MM.1S (cell line): ENCODE measurements around the gene NTM.

ENCODE experiments used
- DNase-seq: peaks from one replicate; pipeline ENCODE4 v3.0.0-alpha.2; 2015
- H2AFZ ChIP-seq: fragments of 300-600 bp; sonication (generic); 2 replicates; pipeline ENCODE4 v1.6.0; 2016; ENCODE audit warnings: antibody characterized with exemption, low read length
- H3F3A ChIP-seq: fragments of 300-600 bp; sonication (generic); 2 replicates; pipeline ENCODE4 v1.6.1; 2016; ENCODE audit warnings: mild to moderate bottlenecking, antibody characterized with exemption, low read length, moderate library complexity, mixed read lengths; ENCODE audit not compliant: insufficient read depth
- H3K27ac ChIP-seq: fragments of 300-600 bp; sonication (generic); 2 replicates; pipeline ENCODE4 v1.5.1; 2016; ENCODE audit warnings: mild to moderate bottlenecking, low read length
- H3K27me3 ChIP-seq: fragments of 300-600 bp; sonication (generic); replicated peaks from 2 replicates; pipeline ENCODE4 v1.6.0; 2016; ENCODE audit warnings: low read length; ENCODE audit not compliant: insufficient read depth
- H3K36me3 ChIP-seq: fragments of 300-600 bp; sonication (generic); replicated peaks from 2 replicates; pipeline ENCODE4 v1.6.1; 2016; ENCODE audit warnings: mild to moderate bottlenecking, low read length, mixed read lengths; ENCODE audit not compliant: insufficient read depth
- H3K4me1 ChIP-seq: fragments of 300-600 bp; sonication (generic); 2 replicates; pipeline ENCODE4 v1.6.1; 2016; ENCODE audit warnings: low read length, mixed read lengths
- H3K4me2 ChIP-seq: fragments of 300-600 bp; sonication (generic); 2 replicates; pipeline ENCODE4 v1.6.0; 2016; ENCODE audit warnings: low read depth, low read length
- H3K4me3 ChIP-seq: fragments of 300-600 bp; sonication (generic); 2 replicates; pipeline ENCODE4 v1.5.1; 2016; ENCODE audit warnings: low read length, mixed read lengths
- H3K79me2 ChIP-seq: fragments of 300-600 bp; sonication (generic); 2 replicates; pipeline ENCODE4 v1.6.1; 2016; ENCODE audit warnings: mixed run types, low read length, mixed read lengths
- H3K9ac ChIP-seq: fragments of 300-600 bp; sonication (generic); 2 replicates; pipeline ENCODE4 v1.6.1; 2016; ENCODE audit warnings: low read length, mixed read lengths
- H3K9me2 ChIP-seq: fragments of 300-600 bp; sonication (generic); replicated peaks from 2 replicates; pipeline ENCODE4 v1.6.1; 2016; ENCODE audit warnings: mild to moderate bottlenecking, low read length, mixed read lengths; ENCODE audit not compliant: insufficient read depth
- H3K9me3 ChIP-seq: fragments of 300-600 bp; sonication (generic); replicated peaks from 2 replicates; pipeline ENCODE4 v1.6.1; 2016; ENCODE audit warnings: mild to moderate bottlenecking, low read length, mixed read lengths; ENCODE audit not compliant: insufficient read depth
- H4K20me1 ChIP-seq: fragments of 300-600 bp; sonication (generic); 2 replicates; pipeline ENCODE4 v1.6.1; 2016; ENCODE audit warnings: mild to moderate bottlenecking, low read length, moderate library complexity, mixed read lengths; ENCODE audit not compliant: insufficient read depth
- CTCF ChIP-seq: fragments of 300-600 bp; sonication (generic); IDR thresholded peaks from 2 replicates; pipeline ENCODE4 v1.5.1; 2016; ENCODE audit warnings: antibody characterized with exemption, low read length, mixed read lengths
- EZH2 ChIP-seq: fragments of 300-600 bp; sonication (generic); optimal IDR thresholded peaks from 2 replicates; pipeline ENCODE3; 2017; ENCODE audit warnings: low read depth, mild to moderate bottlenecking, antibody characterized with exemption, low read length, mixed read lengths
- EZH2phosphoT487 ChIP-seq: fragments of 300-600 bp; sonication (generic); IDR thresholded peaks from 2 replicates; pipeline ENCODE4 v1.6.1; 2018; ENCODE audit warnings: antibody characterized with exemption, low read length

NTM gene

DNA sequence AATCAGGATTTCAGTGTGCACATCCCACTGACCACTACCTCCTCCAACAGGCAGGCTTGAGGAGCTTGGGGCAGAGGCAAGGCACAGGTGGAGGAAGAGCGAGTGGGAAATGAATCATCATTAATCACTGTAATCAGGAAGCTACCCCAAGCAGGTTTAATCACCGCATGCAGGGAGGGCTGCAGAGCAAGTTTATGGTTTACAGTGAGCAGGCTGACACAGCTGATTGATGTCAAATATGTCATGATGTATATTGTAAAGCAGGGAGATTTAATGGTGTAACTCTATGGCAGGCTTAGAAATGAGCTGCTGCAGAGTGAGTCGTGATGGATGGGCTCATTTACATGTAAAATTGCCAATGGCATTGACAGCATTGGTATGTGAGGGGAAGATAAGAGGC is 441.0 kb downstream of the NTM start:
- DNase-seq, result no peak
- H3F3A ChIP-seq, result no peaks in the 10 kb centered on the region
- H3K79me2 ChIP-seq, result no peaks in the 10 kb centered on the region
- no peaks in the 10 kb centered on the region for H3K4me1 ChIP-seq
- no peak overlapping the region for H3K4me2 ChIP-seq
- no peak overlapping the region for H3K9ac ChIP-seq
- H3K9me2 ChIP-seq, result no peaks in the 10 kb centered on the region
- H3K27me3 ChIP-seq, result no peaks in the 10 kb centered on the region
- no peak overlapping the region for H2AFZ ChIP-seq
- H3K4me3 ChIP-seq, result no peak overlapping the region
- no peaks in the 10 kb centered on the region for H3K9me3 ChIP-seq
- TF ChIP-seq EZH2 (no peak), CTCF (no peak), EZH2phosphoT487 (no peak)
- no peaks in the 10 kb centered on the region for H4K20me1 ChIP-seq
- no peak overlapping the region for H3K27ac ChIP-seq
- H3K36me3 ChIP-seq, result no peaks in the 10 kb centered on the region

DNA sequence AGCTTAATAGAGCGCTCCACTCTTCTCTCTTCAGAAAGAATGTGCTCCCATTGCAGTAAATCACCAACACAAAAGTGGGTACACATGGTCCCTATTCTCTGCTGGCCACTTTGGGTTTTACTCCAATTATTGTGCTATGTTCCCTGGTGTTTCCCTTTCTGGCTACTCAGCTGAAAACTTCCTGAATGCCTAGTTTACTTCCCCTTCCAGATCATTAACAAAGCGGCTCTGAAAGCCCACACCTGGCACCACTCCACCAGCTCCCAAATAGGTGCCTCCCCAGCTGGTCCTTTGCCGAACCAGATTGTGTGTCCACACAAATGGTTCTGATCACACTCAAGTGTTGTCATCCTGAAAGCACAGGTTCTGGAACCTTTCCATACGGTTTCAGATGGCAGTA is 443.7 kb downstream of the NTM start:
- no peaks in the 10 kb centered on the region for H3K27me3 ChIP-seq
- no peaks in the 10 kb centered on the region for H3K9me3 ChIP-seq
- H4K20me1 ChIP-seq, result no peaks in the 10 kb centered on the region
- no peaks in the 10 kb centered on the region for H3K4me1 ChIP-seq
- no peak overlapping the region for H3K4me3 ChIP-seq
- no peaks in the 10 kb centered on the region for H3K79me2 ChIP-seq
- H3K9ac ChIP-seq, result no peak overlapping the region
- H2AFZ ChIP-seq, result no peak overlapping the region
- H3K9me2 ChIP-seq, result no peaks in the 10 kb centered on the region
- no peaks in the 10 kb centered on the region for H3F3A ChIP-seq
- no peak overlapping the region for H3K27ac ChIP-seq
- no peak for DNase-seq
- no peak overlapping the region for H3K4me2 ChIP-seq
- no peaks in the 10 kb centered on the region for H3K36me3 ChIP-seq
- TF ChIP-seq CTCF (no peak), EZH2phosphoT487 (no peak), EZH2 (no peak)

DNA sequence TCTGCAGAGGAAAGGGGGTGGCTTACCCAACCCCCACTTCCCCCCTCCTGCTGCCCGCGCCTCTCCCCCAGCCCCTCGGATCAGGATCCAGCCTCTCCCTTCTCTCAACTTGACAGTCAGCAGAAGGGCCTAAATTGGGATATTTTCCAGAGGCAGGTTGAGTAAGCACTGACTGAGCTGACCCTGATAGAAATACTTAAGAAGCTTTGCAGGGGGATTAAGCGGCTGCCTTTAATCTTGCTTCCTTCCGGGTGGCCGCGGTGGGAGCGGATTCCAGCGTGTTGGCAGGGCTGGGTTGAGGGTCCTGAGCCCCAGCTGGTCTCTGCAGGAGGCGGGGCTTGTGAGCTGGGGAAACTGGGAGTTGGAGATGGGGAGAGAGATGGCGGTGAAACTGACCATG is 445.2 kb downstream of the NTM start:
- H3K36me3 ChIP-seq, result no peaks in the 10 kb centered on the region
- no peak overlapping the region for H2AFZ ChIP-seq
- H3K79me2 ChIP-seq, result no peaks in the 10 kb centered on the region
- no peak overlapping the region for H3K9ac ChIP-seq
- TF ChIP-seq EZH2phosphoT487, result no peak
- no peak for TF ChIP-seq EZH2
- no peak for TF ChIP-seq CTCF
- H3K4me1 ChIP-seq, result no peaks in the 10 kb centered on the region
- no peak overlapping the region for H3K27ac ChIP-seq
- no peaks in the 10 kb centered on the region for H3F3A ChIP-seq
- no peaks in the 10 kb centered on the region for H4K20me1 ChIP-seq
- DNase-seq, result no peak
- no peak overlapping the region for H3K4me2 ChIP-seq
- H3K9me2 ChIP-seq, result no peaks in the 10 kb centered on the region
- H3K27me3 ChIP-seq, result no peaks in the 10 kb centered on the region
- no peaks in the 10 kb centered on the region for H3K9me3 ChIP-seq
- H3K4me3 ChIP-seq, result no peak overlapping the region

DNA sequence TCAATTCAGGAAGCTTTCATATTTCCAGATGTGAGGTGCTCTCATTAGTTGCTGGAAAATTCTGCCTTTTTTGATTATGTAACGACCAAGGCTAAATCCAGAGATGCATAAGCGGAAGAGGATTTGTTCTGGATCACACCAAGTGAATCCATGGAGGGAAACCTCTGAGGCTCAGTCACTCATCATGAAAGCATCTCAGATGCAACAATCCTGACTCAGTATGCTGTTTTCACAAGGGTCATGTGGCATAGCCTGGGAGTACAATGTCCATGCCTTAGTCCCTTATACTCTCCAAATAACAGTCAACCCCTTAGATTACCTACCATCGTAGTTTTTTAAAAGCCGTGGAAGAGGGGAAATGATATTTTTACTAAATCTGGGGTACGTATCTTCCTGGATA is 445.6 kb downstream of the NTM start:
- H3K4me1 ChIP-seq, result no peaks in the 10 kb centered on the region
- no peaks in the 10 kb centered on the region for H3F3A ChIP-seq
- no peak overlapping the region for H2AFZ ChIP-seq
- H3K9ac ChIP-seq, result no peak overlapping the region
- TF ChIP-seq EZH2phosphoT487, result no peak
- TF ChIP-seq EZH2, result no peak
- no peak for TF ChIP-seq CTCF
- no peaks in the 10 kb centered on the region for H3K27me3 ChIP-seq
- DNase-seq, result no peak
- H3K4me2 ChIP-seq, result no peak overlapping the region
- H4K20me1 ChIP-seq, result no peaks in the 10 kb centered on the region
- H3K79me2 ChIP-seq, result no peaks in the 10 kb centered on the region
- H3K36me3 ChIP-seq, result no peaks in the 10 kb centered on the region
- no peak overlapping the region for H3K27ac ChIP-seq
- H3K9me3 ChIP-seq, result no peaks in the 10 kb centered on the region
- H3K4me3 ChIP-seq, result no peak overlapping the region
- H3K9me2 ChIP-seq, result no peaks in the 10 kb centered on the region
